RWPE2 (cell line): Measurements from ENCODE around the gene LARGE2.

ENCODE experiments used
- ATAC-seq: fragments of 200-7000 bp; cut with Tn5 transposase; 3 replicates; pipeline ENCODE4 v1.9.1; 2021; ENCODE audit warnings: low read depth
- DNase-seq: peaks from one replicate; pipeline ENCODE4 v3.0.0-alpha.2; 2020; ENCODE audit warnings: low spot score
- H3K27ac ChIP-seq: fragments of 450-650 bp; 2 replicates; pipeline ENCODE4 v1.5.1; 2017; ENCODE audit warnings: mild to moderate bottlenecking; ENCODE audit not compliant: poor library complexity, severe bottlenecking
- H3K27me3 ChIP-seq: fragments of 250-450 bp; sonication (Bioruptor Pico); 2 replicates; pipeline ENCODE4 v1.5.1; 2021; ENCODE audit warnings: mild to moderate bottlenecking, moderate library complexity; ENCODE audit not compliant: insufficient read depth, poor library complexity, severe bottlenecking
- H3K36me3 ChIP-seq: fragments of 250-450 bp; sonication (Bioruptor Pico); 2 replicates; pipeline ENCODE4 v1.5.1; 2020; ENCODE audit warnings: low read depth, mild to moderate bottlenecking, moderate library complexity
- H3K4me1 ChIP-seq: fragments of 250-450 bp; sonication (Bioruptor Pico); 2 replicates; pipeline ENCODE4 v1.5.1; 2021; ENCODE audit warnings: mild to moderate bottlenecking, moderate library complexity; ENCODE audit not compliant: insufficient read depth, poor library complexity, severe bottlenecking
- H3K4me3 ChIP-seq: fragments of 250-450 bp; sonication (Bioruptor Pico); 2 replicates; pipeline ENCODE4 v1.5.1; 2021; ENCODE audit warnings: mild to moderate bottlenecking, moderate library complexity; ENCODE audit not compliant: severe bottlenecking
- H3K9me3 ChIP-seq: fragments of 250-450 bp; sonication (Bioruptor Pico); 2 replicates; pipeline ENCODE4 v1.5.1; 2021; ENCODE audit warnings: mild to moderate bottlenecking, moderate library complexity; ENCODE audit not compliant: severe bottlenecking
- TF ChIP-seq, protein P1 (sequence below): fragments of 450-650 bp; IDR thresholded peaks from one replicate; pipeline ENCODE4 v1.5.1; 2017; ENCODE audit warnings: mild to moderate bottlenecking, moderate library complexity; ENCODE audit not compliant: poor library complexity, severe bottlenecking

The LARGE2 gene

GRCh38 chr11:45895553-45896259 lies 26.8 kb upstream of the LARGE2 start:
- DNase-seq (no peak), ATAC-seq (no peak)
- Histone ChIP-seq H3K4me3 (no peak overlapping the region), H3K9me3 (no peaks in the 10 kb centered on the region), H3K27me3 (no peaks in the 10 kb centered on the region), H3K27ac (no peak overlapping the region), H3K36me3 (no peaks in the 10 kb centered on the region), H3K4me1 (no peaks in the 10 kb centered on the region)
- TF ChIP-seq, protein P1, sequence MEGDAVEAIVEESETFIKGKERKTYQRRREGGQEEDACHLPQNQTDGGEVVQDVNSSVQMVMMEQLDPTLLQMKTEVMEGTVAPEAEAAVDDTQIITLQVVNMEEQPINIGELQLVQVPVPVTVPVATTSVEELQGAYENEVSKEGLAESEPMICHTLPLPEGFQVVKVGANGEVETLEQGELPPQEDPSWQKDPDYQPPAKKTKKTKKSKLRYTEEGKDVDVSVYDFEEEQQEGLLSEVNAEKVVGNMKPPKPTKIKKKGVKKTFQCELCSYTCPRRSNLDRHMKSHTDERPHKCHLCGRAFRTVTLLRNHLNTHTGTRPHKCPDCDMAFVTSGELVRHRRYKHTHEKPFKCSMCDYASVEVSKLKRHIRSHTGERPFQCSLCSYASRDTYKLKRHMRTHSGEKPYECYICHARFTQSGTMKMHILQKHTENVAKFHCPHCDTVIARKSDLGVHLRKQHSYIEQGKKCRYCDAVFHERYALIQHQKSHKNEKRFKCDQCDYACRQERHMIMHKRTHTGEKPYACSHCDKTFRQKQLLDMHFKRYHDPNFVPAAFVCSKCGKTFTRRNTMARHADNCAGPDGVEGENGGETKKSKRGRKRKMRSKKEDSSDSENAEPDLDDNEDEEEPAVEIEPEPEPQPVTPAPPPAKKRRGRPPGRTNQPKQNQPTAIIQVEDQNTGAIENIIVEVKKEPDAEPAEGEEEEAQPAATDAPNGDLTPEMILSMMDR = no peak

- DNase-seq = no peak
- H3K27ac ChIP-seq = no peak overlapping the region
Measured at GRCh38 chr11:45896422-45896984, 26.0 kb upstream of the LARGE2 start.

GRCh38 chr11:45897556-45897955 lies 24.9 kb upstream of the LARGE2 start:
- ATAC-seq (no peak), DNase-seq (no peak)
- no peaks in the 10 kb centered on the region for H3K36me3 ChIP-seq
- TF ChIP-seq, protein P1 = no peak
- no peaks in the 10 kb centered on the region for H3K9me3 ChIP-seq
- H3K27me3 ChIP-seq = no peaks in the 10 kb centered on the region
- no peak overlapping the region for H3K27ac ChIP-seq
- no peaks in the 10 kb centered on the region for H3K4me1 ChIP-seq
- H3K4me3 ChIP-seq = no peak overlapping the region

More at GRCh38 chr11:45896422-45896984, 26.0 kb upstream of the LARGE2 start:
- Histone ChIP-seq H3K27me3 (no peaks in the 10 kb centered on the region), H3K36me3 (no peaks in the 10 kb centered on the region), H3K4me1 (no peaks in the 10 kb centered on the region), H3K4me3 (no peak overlapping the region), H3K9me3 (no peaks in the 10 kb centered on the region)
- TF ChIP-seq, protein P1 = no peak
- ATAC-seq = peak; percentile 22; the same call in 1 of the 3 replicates

DNA sequence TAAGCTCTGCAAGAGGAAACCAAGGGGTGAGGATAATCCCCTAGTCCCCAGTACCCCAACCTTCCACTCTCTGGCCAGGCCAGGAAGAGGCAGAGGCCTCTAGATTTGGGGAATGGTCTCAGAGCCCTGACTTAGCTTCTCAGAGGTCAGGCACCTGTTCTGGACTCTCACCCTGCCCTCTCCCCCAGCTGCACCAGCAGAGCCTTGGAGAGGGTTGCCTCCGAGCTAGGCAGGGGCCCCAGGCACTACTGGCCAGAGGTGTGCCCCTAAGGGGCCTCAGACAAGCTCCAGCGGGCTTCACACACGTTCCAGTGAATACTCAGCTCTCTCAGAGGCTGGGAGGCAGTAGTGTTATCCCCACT lies 23.4 kb upstream of the LARGE2 start:
- Histone ChIP-seq H3K9me3 (no peaks in the 10 kb centered on the region), H3K4me3 (peak overlapping the region; percentile 44)
- DNase-seq = no peak

More for the DNA sequence above, 23.4 kb upstream of the LARGE2 start:
- Histone ChIP-seq H3K27ac (no peak overlapping the region), H3K4me1 (no peaks in the 10 kb centered on the region), H3K27me3 (no peaks in the 10 kb centered on the region), H3K36me3 (no peaks in the 10 kb centered on the region)
- TF ChIP-seq, protein P1 = no peak
- ATAC-seq = no peak
